Cardiac muscle cell (in vitro differentiated cells and primary cell): ENCODE data around the gene LRRK1. TPM values are rescaled to one million over a fixed set of nuclear protein-coding genes. Genes with fewer than 3 reads are reported as not detected.

ENCODE experiments used
- DNase-seq, 2 donors: peaks; one replicate each; pipeline versions ENCODE4 v3.0.0 to v3.0.0-alpha.2; 2010 to 2017; ENCODE audit warnings: low read depth in 1 of 2, low spot score in 1 of 2
- H3K27ac ChIP-seq: fragments of 200-600 bp; sonication (generic); 2 replicates; pipeline ENCODE4 v1.5.1; 2016
- H3K27me3 ChIP-seq: fragments of 200-600 bp; sonication (generic); 2 replicates; pipeline ENCODE4 v1.6.0; 2016; ENCODE audit warnings: control low read depth
- H3K36me3 ChIP-seq: fragments of 200-600 bp; sonication (generic); 2 replicates; pipeline ENCODE4 v1.5.1; 2016; ENCODE audit warnings: control low read depth
- H3K4me1 ChIP-seq: fragments of 200-600 bp; sonication (generic); 2 replicates; pipeline ENCODE4 v1.8.1; 2017; ENCODE audit warnings: low read depth, mild to moderate bottlenecking, mixed run types
- H3K4me3 ChIP-seq: fragments of 200-600 bp; sonication (generic); 2 replicates; pipeline ENCODE4 v1.5.1; 2016; ENCODE audit warnings: mild to moderate bottlenecking
- H3K9me3 ChIP-seq: fragments of 200-600 bp; sonication (generic); 2 replicates; pipeline ENCODE4 v1.5.1; 2017; ENCODE audit warnings: low read depth, mild to moderate bottlenecking, control low read depth
- CTCF ChIP-seq: IDR thresholded peaks from 2 replicates; pipeline ENCODE4 v1.5.1; 2012; ENCODE audit warnings: low read depth, mild to moderate bottlenecking, low read length
- polyA plus RNA-seq: library from polyadenylated mRNA; unstranded; fragments of >200 nt; fragmentation: Nextera tagmentation; extraction: Ambion mirVana; gene quantifications from 2 replicates; pipeline ENCODE4 v1.2.1, GENCODE V29; 2016
- total RNA-seq: library from RNA; depleted of rRNA; stranded (reverse); fragments of >200 nt; gene quantifications from 2 replicates; pipeline ENCODE4 v1.2.3, GENCODE V29; 2016

LRRK1 gene
- total and polyA plus RNA-seq, 2 experiments from 2014 or later, result 0.12 to 1.0 TPM

- DNase-seq, result no peak
These were observed 199.0 kb downstream of the LRRK1 start for GRCh38 chr15:101118116-101118515.

GRCh38 chr15:101118615-101119014, 199.5 kb downstream of the LRRK1 start:
- no peak for TF ChIP-seq CTCF
- no peak overlapping the region for H3K27ac ChIP-seq
- H3K4me3 ChIP-seq, result no peak overlapping the region
- no peaks in the 10 kb centered on the region for H3K9me3 ChIP-seq
- DNase-seq, result no peak
- H3K36me3 ChIP-seq, result no peaks in the 10 kb centered on the region
- H3K4me1 ChIP-seq, result peaks cover 23% of the 10 kb centered on the region
- no peaks in the 10 kb centered on the region for H3K27me3 ChIP-seq

More at GRCh38 chr15:101118116-101118515, 199.0 kb downstream of the LRRK1 start:
- no peaks in the 10 kb centered on the region for H3K9me3 ChIP-seq
- no peak overlapping the region for H3K4me3 ChIP-seq
- no peak overlapping the region for H3K27ac ChIP-seq
- no peaks in the 10 kb centered on the region for H3K36me3 ChIP-seq
- H3K27me3 ChIP-seq, result no peaks in the 10 kb centered on the region
- no peak for TF ChIP-seq CTCF
- H3K4me1 ChIP-seq, result peaks cover 24% of the 10 kb centered on the region

- DNase-seq, result no peak
- no peaks in the 10 kb centered on the region for H3K27me3 ChIP-seq
- no peaks in the 10 kb centered on the region for H3K36me3 ChIP-seq
- H3K27ac ChIP-seq, result no peak overlapping the region
- no peaks in the 10 kb centered on the region for H3K9me3 ChIP-seq
- no peak overlapping the region for H3K4me3 ChIP-seq
- peaks cover 20% of the 10 kb centered on the region for H3K4me1 ChIP-seq
- TF ChIP-seq CTCF, result no peak
These were observed 200.0 kb downstream of the LRRK1 start for GRCh38 chr15:101119181-101119580.

Other genes starting within 250 kb of the LRRK1 start
- gene ALDH1A3, start 39.5 kb upstream of the LRRK1 start, total RNA-seq, result not detected in 2 replicates
- gene ALDH1A3, start 39.5 kb upstream of the LRRK1 start, polyA plus RNA-seq, result 0.28 TPM in 1 of 2 replicates, not detected in the other